SH-SY5Y (cell line): ENCODE results near the gene NPAT.

ENCODE experiments used
- GATA2 ChIP-seq: IDR thresholded peaks from 2 replicates; pipeline ENCODE4 v1.6.1; 2011; ENCODE audit warnings: mild to moderate bottlenecking, low read depth, low read length
- GATA3 ChIP-seq: IDR thresholded peaks from 2 replicates; pipeline ENCODE4 v1.6.1; 2011; ENCODE audit warnings: low read depth, mild to moderate bottlenecking, low read length, moderate library complexity

NPAT gene

GRCh38 chr11:108111126-108111525 is 111.3 kb downstream of the NPAT start:
- TF ChIP-seq GATA2 (no peak), GATA3 (no peak)
